HTR-8/SVneo (cell line): ENCODE data around the gene KRTAP6-1.

ENCODE experiments used
- DNase-seq: peaks from one replicate; pipeline ENCODE4 v3.0.0; 2011; ENCODE audit warnings: low spot score, mixed read lengths; ENCODE audit not compliant: insufficient read length
- FAIRE-seq: peaks from 2 replicates; lab custom pipeline; 2011; peaks lifted over from hg19 to GRCh38; lab: Jason Lieb, UNC

Gene KRTAP6-1, protein sequence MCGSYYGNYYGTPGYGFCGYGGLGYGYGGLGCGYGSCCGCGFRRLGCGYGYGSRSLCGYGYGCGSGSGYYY

DNA sequence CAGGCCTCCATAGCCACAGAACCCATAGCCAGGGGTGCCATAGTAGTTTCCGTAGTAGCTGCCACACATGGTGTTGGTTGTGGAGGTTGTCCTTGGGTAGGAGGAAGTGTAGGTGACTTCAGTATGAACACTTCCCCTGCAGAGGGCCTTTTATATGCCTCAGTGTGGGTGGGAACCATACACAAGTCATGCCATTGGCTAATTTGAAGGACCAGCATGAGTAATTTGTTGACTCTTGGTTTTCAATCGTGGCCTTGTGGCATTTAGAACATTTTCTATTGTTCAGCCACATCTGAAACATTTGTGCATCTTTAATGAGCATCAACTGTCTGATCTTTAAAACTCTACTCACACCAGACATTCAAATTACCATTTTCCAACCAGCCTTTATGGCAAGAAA, at the start of gene KRTAP6-1:
Gene KRTAP6-1 (minus strand): TSS at position 95 of the 400 bp plus-strand sequence. CDS start 26 bp downstream, at position 69.
- FAIRE-seq: no peak

DNA sequence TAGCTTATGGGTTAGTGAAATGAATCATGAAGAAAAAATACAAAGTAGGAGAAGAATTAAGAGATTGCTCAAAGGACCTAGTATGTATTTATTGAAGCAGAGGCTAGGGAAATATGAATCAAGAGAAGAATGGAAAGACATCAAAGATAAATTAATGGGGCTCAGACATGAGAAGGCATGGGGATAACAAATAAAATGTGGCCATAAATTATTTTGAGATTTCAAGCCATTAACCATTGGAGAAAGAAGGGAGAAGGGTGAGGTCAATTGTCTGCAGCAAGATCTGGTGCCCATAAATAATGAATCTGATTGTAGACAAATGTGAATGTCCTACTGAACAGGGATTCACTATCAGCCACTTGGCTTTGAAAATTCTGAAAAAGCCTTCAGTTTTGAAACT, 39.2 kb upstream of the KRTAP6-1 start:
- no peak for FAIRE-seq
- no peak for DNase-seq

More for the DNA sequence above, at the start of gene KRTAP6-1:
- DNase-seq: no peak

GRCh38 chr21:30646904-30647414, 33.2 kb upstream of the KRTAP6-1 start:
- DNase-seq (no peak), FAIRE-seq (no peak)

DNA sequence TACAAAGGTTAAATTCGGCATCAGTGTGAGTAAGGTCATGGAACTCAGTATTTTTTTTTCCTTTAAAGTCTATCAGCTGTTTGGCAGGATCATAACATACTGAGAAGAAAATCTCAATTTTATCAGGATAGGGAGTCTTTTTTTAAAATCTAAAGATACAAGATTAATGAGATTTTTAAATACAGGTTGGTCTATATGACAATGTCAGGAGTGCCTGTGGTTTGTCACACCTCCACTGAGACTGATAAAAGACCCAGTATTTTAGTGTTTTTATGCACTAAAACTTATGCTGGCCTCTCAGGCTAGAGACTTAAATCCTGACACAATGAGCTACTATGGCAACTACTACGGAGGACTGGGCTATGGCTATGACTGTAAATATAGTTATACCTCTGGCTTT, 28.8 kb upstream of the KRTAP6-1 start, which contains the start of gene KRTAP20-3:
Gene KRTAP20-3 (plus strand): TSS at position 301 of the 400 bp plus-strand sequence.
- FAIRE-seq: no peak
- no peak for DNase-seq

- DNase-seq (no peak), FAIRE-seq (no peak)
These were observed 25.0 kb upstream of the KRTAP6-1 start for GRCh38 chr21:30638686-30639085.

DNA sequence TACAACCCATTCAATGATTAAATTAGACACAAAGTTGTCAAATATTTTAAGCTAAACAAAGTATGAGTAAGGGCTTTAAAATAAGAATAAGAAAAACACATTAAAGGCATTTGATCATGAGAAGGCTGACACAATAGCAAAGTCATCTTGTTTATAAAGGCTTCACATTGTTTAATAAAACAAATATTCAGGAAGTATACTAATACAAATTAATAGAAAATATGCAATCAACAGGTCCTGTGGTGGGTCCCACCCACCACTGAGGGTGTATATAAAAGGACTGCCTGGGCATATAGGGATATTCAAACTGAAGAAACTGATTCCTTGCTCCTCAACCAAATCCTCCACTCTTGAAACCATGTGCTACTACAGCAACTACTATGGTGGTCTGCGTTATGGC, 21.2 kb upstream of the KRTAP6-1 start, which contains the start of gene KRTAP20-2:
Gene KRTAP20-2 (plus strand): TSS at position 301 of the 400 bp plus-strand sequence. CDS start 58 bp downstream, at position 359.
- no peak for FAIRE-seq
- DNase-seq: no peak

DNA sequence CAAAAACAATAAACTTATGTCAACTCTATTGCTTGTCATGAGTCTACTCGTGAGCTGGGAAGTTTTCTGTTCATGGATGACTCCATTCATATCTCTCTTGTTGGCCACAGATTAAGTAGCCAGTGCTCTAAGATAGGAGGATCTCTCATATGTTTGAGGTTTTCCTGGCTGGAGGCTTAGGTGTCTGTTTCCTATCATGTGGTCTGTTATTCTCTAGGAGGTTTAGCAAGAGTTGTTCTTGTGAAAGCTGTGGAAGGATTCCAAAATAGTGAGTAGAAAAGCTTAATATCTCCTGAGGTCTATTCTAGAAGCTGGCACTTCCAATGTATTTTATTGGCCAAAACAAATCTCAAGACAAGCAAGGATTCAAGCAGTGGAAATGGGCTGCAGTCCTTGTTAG, 15.5 kb upstream of the KRTAP6-1 start:
- no peak for FAIRE-seq
- no peak for DNase-seq

GRCh38 chr21:30628109-30628508, 14.4 kb upstream of the KRTAP6-1 start:
- FAIRE-seq (no peak), DNase-seq (no peak)

DNA sequence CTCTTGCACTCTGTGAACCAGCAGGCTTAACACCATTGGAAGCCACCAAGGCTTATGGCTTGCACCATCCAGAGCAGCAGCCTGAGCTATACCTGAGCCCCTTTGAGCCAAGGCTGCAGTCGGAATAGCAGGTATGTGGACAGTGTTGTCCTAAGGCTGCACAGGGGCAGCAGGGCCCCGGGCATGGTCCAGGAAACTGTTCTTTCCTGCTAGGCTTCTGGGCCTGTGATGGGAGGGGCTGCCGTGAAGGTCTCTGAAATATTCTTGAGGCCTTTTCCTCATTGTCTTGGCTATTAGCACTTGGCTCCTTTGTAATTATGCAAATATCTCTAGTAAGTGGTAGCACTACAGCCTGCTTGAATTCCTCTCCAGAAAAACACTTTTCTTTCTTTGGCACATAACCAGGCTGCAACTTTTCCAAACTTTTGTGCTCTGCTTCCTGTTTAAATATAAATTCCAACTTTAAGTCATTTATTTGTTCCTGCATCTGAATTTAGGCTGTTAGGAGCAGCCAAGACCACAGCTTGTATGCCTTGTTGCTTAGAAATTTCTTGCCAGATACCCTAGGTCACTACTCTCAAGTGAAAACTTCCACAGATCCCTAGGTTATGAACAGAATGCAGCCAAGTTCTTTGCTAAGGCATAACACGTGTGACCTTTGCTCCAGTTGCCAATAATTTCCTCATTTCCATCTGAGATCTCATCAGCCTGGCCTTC, 11.9 kb upstream of the KRTAP6-1 start:
- no peak for FAIRE-seq
- no peak for DNase-seq

DNA sequence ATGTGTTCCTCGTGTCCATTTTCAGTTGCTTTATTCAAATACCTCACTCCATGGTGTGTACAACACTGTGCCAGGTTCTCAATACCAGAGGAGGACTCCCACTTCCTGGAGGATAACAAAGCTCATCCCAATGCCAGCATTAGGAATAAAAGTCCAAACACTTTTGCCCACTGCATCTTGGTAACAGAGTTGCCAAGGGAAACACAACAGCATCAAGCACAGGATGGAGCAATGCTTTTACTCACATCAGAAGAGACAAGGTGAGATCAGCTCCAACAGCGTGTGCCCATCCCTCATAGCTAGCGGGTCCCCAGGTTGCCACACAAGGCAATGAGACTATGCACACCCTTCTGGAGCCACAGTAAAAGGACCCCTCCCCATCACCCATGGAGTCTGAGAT, 9.6 kb upstream of the KRTAP6-1 start:
- DNase-seq: no peak
- no peak for FAIRE-seq

DNA sequence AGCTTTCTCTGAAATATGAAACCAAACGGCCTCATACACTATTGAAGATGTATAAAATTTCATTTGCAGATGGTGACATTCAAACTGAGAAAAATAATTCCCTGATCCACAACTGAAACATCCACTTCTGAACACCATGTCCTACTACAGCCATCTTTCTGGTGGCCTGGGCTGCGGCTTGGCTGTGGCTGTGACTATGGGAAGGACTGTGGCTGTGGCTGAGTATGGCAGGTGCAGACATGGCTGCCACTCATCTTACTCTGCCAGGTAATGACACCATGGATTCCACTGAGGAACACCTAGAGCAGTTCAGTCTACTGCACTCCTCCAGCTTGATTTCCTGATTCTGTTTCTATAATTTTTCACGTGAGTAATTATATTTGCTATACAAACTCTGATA, 6.8 kb upstream of the KRTAP6-1 start, which contains the start of gene KRTAP20-4:
Gene KRTAP20-4 (plus strand): TSS at position 106 of the 400 bp plus-strand sequence.
- FAIRE-seq (no peak), DNase-seq (no peak)

GRCh38 chr21:30620080-30620479, 6.3 kb upstream of the KRTAP6-1 start:
- no peak for FAIRE-seq
- DNase-seq: no peak

- FAIRE-seq (peak; percentile 23), DNase-seq (no peak)
These were observed 2.4 kb upstream of the KRTAP6-1 start, which contains the start of gene KRTAP20-1 for GRCh38 chr21:30616125-30616524. TSS of gene KRTAP20-1 (plus strand) at chr21:30616425. CDS start at chr21:30616455, 30 bp downstream.

DNA sequence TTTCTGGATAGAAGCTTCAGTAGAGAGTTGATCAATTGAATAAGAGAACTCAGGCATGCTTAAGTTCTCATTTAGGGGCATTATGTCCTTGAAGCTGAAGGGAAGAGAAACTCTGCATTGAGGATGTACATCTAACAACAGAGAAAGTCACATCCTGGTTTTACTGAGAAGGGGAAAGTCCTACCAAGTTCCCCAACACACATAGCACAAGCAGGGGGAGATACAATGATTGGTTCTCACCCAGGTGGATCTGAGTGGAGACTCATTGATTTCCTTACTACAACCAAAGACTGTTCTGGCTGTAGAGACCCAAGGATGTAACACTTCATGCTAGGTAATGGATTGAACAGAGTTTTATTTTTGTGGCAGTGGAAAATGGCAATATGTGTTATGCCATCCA, 1.5 kb upstream of the KRTAP6-1 start:
- DNase-seq: no peak
- FAIRE-seq: no peak

- no peak for DNase-seq
- FAIRE-seq: no peak
These were observed 1.6 kb downstream of the KRTAP6-1 start for GRCh38 chr21:30612132-30612531.

DNA sequence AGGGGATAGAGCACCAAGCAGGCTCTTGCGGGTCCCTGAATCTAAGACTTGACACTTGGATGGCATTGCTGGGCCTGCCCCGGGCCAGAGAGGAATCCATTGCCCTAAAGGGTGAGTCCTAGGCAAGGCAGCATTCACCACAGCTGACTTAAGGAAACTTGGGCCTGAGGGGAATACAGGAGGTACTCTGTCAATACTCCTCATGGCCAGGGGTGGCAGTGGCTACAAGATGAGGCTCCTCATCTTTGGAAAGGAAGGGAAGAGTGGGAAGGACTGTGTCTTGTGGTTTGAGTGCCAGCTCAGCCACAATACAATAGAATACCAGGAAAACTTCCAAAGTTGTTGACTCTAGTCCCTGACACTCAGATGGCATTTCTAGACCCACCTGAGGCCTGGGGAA, 7.8 kb downstream of the KRTAP6-1 start:
- no peak for DNase-seq
- FAIRE-seq: no peak

GRCh38 chr21:30600787-30601186, 12.9 kb downstream of the KRTAP6-1 start, which contains the start of gene KRTAP22-1:
TSS of gene KRTAP22-1 (plus strand) at chr21:30601087.
- DNase-seq: no peak
- no peak for FAIRE-seq

- DNase-seq (no peak), FAIRE-seq (no peak)
These were observed 14.9 kb downstream of the KRTAP6-1 start, which contains the start of gene KRTAP6-2 for GRCh38 chr21:30598802-30599201. TSS of gene KRTAP6-2 (minus strand) at chr21:30598902. CDS start at chr21:30598874, 28 bp downstream.

DNA sequence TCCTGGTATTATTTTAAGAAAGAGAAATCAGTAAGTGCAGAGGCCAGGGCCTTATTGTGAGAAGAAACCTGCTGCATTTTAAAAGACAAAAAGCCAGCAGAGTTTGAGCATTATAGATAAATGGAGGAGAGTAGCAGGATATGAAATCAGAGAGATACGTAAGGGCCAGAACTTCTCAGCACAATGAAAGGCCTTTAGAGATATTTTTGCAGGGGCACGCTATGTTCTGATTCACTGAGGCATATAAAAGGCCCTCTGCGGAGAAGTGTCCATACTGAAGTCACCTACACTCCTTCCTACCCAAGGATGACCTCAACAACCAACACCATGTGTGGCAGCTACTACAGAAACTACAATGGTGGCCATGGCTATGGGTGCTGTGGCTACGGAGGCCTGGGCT, 21.6 kb downstream of the KRTAP6-1 start, which contains the start of gene KRTAP6-3:
Gene KRTAP6-3 (plus strand): TSS at position 301 of the 400 bp plus-strand sequence. CDS start 6 bp downstream, at position 307.
- no peak for DNase-seq
- no peak for FAIRE-seq

DNA sequence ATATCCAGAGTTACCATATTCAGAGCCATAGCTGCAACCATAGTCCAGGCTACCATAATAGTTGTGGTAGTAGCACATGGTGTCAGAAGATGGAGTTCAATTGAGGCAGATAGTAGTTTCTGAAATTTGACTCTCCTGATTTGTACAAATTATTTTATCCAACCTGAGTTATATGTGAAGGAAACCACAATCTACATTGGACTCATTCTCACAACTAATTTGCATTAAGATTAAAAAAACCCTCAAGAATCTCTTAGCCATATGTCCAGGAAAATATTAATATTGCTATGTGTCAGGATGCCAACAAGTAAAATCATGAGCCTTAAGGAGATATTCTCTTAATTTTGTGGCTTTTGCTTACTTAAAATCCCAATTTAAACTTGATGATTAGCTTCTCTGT, 23.4 kb downstream of the KRTAP6-1 start, which contains the start of gene KRTAP22-2:
Gene KRTAP22-2 (minus strand): TSS at position 101 of the 400 bp plus-strand sequence.
- FAIRE-seq (no peak), DNase-seq (no peak)

- FAIRE-seq: no peak
These were observed 30.9 kb downstream of the KRTAP6-1 start for GRCh38 chr21:30582870-30583269.

More at GRCh38 chr21:30582870-30583269, 30.9 kb downstream of the KRTAP6-1 start:
- DNase-seq: no peak
